ENCODE results near the gene STAT4.

The STAT4 gene

GRCh38 chr2:191188550-191189093 lies 37.8 kb upstream of the STAT4 start:
- H2AFZ ChIP-seq (ENCODE audit: low read length): no peak overlapping the region
- H2BK120ac ChIP-seq (ENCODE audit: low read depth, low read length): no peak overlapping the region
- H3K4me1 ChIP-seq (ENCODE audit: control insufficient read depth in 2 of 2, insufficient read depth in 1 of 2, low read depth in 1 of 2, low read length in 2 of 2): no peaks in the 10 kb centered on the region
- H3K4me3 ChIP-seq (ENCODE audit: low read length in 2 of 2): no peak overlapping the region
- no peak for DNase-seq (ENCODE audit: low spot score)
- H3K79me1 ChIP-seq (ENCODE audit: low read depth, low read length): no peaks in the 10 kb centered on the region
- no peak overlapping the region for H2AK5ac ChIP-seq (ENCODE audit: low read depth, low read length)
- no peak overlapping the region for H3K14ac ChIP-seq (ENCODE audit: low read length)
- no peaks in the 10 kb centered on the region for H3K9me3 ChIP-seq (replicated peaks in 1 of 2; ENCODE audit: control insufficient read depth in 2 of 2, insufficient read depth in 1 of 2, low read depth in 1 of 2, low read length in 2 of 2)
- H3K27me3 ChIP-seq (ENCODE audit: control insufficient read depth in 3 of 3, insufficient read depth in 3 of 3, low read depth in 1 of 3, low read length in 3 of 3): no peaks in the 10 kb centered on the region
- no peaks in the 10 kb centered on the region for H3K36me3 ChIP-seq (replicated peaks in 1 of 2; ENCODE audit: control insufficient read depth in 2 of 2, insufficient read depth in 2 of 2, low read length in 2 of 2)
- H3K23ac ChIP-seq (ENCODE audit: low read depth, low read length, poor library complexity): no peak overlapping the region
- no peak overlapping the region for H3K4ac ChIP-seq (ENCODE audit: low read length)
- H2BK12ac ChIP-seq (ENCODE audit: low read length): no peak overlapping the region
- H3K9ac ChIP-seq (ENCODE audit: low read depth, low read length, poor library complexity): no peak overlapping the region
- no peak overlapping the region for H2BK5ac ChIP-seq (ENCODE audit: low read length)
- WGBS, 2 donors (ENCODE audit: extremely low coverage in 2 of 2, insufficient read length in 2 of 2, insufficient replicate concordance in 1 of 2): no CpG with 5 or more reads among the region's 3 CpGs
- H4K8ac ChIP-seq (ENCODE audit: low read depth, low read length): no peak overlapping the region
- no peak overlapping the region for H3K27ac ChIP-seq (replicated peaks; ENCODE audit: low read length)
- no peak overlapping the region for H2BK15ac ChIP-seq (ENCODE audit: low read length)
- no peak overlapping the region for H3K4me2 ChIP-seq (ENCODE audit: insufficient read depth, low read length, poor library complexity, severe bottlenecking)
- no peak overlapping the region for H3K18ac ChIP-seq (ENCODE audit: low read length)
- no peak overlapping the region for H4K91ac ChIP-seq (ENCODE audit: low read depth, low read length, poor library complexity)

DNA sequence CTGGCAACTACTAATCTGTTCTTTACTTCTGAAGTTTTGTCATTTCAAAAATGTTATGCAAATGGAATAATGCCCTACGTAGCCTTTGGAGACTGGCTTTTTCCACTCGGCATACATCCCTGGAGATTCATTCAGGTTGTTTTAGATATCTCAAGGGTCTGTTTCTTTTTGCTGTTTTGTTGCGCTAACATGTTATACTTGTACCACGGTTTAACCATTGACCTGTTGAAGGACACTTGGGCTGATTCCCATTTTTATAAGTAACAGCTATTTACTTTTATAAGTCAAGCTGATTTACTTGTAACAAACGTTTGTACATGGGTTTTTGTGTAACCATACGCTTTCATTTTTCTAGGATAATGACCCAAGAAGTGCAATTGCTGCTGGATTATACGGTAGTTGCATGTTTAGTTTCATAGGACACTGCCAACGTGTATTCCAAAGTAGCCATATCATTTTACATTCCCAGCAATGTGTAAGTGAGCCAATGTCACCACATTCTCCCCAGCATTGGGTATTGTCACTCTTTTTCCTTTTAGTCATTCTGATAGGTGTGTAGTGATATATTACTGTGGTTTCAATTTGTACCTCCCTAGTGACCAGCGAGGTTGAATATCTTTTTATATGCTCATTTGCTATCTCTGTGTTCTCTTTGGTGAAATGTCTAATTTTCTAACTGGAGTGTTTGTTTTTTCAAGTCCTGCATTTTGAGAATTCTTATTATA lies 36.5 kb upstream of the STAT4 start:
- Histone ChIP-seq H3K4ac (ENCODE audit: low read length) (no peak overlapping the region), H2BK15ac (ENCODE audit: low read length) (no peak overlapping the region), H3K14ac (ENCODE audit: low read length) (no peak overlapping the region), H4K91ac (ENCODE audit: low read depth, low read length, poor library complexity) (no peak overlapping the region), H3K79me1 (ENCODE audit: low read depth, low read length) (no peaks in the 10 kb centered on the region), H2BK120ac (ENCODE audit: low read depth, low read length) (no peak overlapping the region), H3K4me1 (ENCODE audit: control insufficient read depth in 2 of 2, insufficient read depth in 1 of 2, low read depth in 1 of 2, low read length in 2 of 2) (no peaks in the 10 kb centered on the region), H3K23ac (ENCODE audit: low read depth, low read length, poor library complexity) (no peak overlapping the region), H3K4me3 (ENCODE audit: low read length in 2 of 2) (no peak overlapping the region), H3K18ac (ENCODE audit: low read length) (no peak overlapping the region), H3K36me3 (replicated peaks in 1 of 2; ENCODE audit: control insufficient read depth in 2 of 2, insufficient read depth in 2 of 2, low read length in 2 of 2) (no peaks in the 10 kb centered on the region), H2AFZ (ENCODE audit: low read length) (no peak overlapping the region), H2BK12ac (ENCODE audit: low read length) (no peak overlapping the region), H4K8ac (ENCODE audit: low read depth, low read length) (no peak overlapping the region), H3K27me3 (ENCODE audit: control insufficient read depth in 3 of 3, insufficient read depth in 3 of 3, low read depth in 1 of 3, low read length in 3 of 3) (no peaks in the 10 kb centered on the region), H3K4me2 (ENCODE audit: insufficient read depth, low read length, poor library complexity, severe bottlenecking) (no peak overlapping the region), H3K27ac (replicated peaks; ENCODE audit: low read length) (no peak overlapping the region), H2AK5ac (ENCODE audit: low read depth, low read length) (no peak overlapping the region), H2BK5ac (ENCODE audit: low read length) (no peak overlapping the region), H3K9ac (ENCODE audit: low read depth, low read length, poor library complexity) (no peak overlapping the region), H3K9me3 (replicated peaks in 1 of 2; ENCODE audit: control insufficient read depth in 2 of 2, insufficient read depth in 1 of 2, low read depth in 1 of 2, low read length in 2 of 2) (no peaks in the 10 kb centered on the region)
- DNase-seq (ENCODE audit: low spot score): no peak
- whole genome bisulfite sequencing, 2 donors (ENCODE audit: extremely low coverage in 2 of 2, insufficient read length in 2 of 2, insufficient replicate concordance in 1 of 2): no CpG with 5 or more reads among the region's 9 CpGs

DNA sequence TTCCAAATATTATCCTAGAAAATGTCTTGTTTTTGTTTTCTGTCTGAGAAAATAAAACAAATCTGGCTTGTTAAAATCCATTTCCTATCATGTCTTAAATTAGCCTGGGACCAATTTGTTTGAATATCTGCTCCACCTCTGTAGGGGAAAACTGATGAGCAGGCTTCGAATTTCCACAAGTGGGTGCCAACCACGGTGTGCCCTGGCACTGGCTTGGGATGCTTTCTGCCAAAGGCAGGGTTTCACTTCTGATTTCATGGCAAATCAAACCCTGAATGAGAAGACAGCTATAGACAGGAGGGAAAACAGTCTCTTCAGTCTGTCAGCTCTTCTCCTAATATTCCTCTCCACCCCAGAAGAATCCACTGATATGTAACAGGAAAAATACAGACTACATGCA lies 33.7 kb upstream of the STAT4 start:
- WGBS, 2 donors (ENCODE audit: extremely low coverage in 2 of 2, insufficient read length in 2 of 2, insufficient replicate concordance in 1 of 2): no CpG with 5 or more reads among the region's 2 CpGs
- H3K27me3 ChIP-seq (ENCODE audit: control insufficient read depth in 3 of 3, insufficient read depth in 3 of 3, low read depth in 1 of 3, low read length in 3 of 3): no peaks in the 10 kb centered on the region
- no peak overlapping the region for H4K91ac ChIP-seq (ENCODE audit: low read depth, low read length, poor library complexity)

GRCh38 chr2:191183516-191183915 lies 32.7 kb upstream of the STAT4 start:
- H3K27ac ChIP-seq (replicated peaks; ENCODE audit: low read length): no peak overlapping the region
- no peak overlapping the region for H2BK120ac ChIP-seq (ENCODE audit: low read depth, low read length)
- no peak overlapping the region for H2BK12ac ChIP-seq (ENCODE audit: low read length)

More for the DNA sequence above, 33.7 kb upstream of the STAT4 start:
- Histone ChIP-seq H2BK120ac (ENCODE audit: low read depth, low read length) (no peak overlapping the region), H3K27ac (replicated peaks; ENCODE audit: low read length) (no peak overlapping the region), H2BK12ac (ENCODE audit: low read length) (no peak overlapping the region), H3K4me1 (ENCODE audit: control insufficient read depth in 2 of 2, insufficient read depth in 1 of 2, low read depth in 1 of 2, low read length in 2 of 2) (no peaks in the 10 kb centered on the region), H3K36me3 (replicated peaks in 1 of 2; ENCODE audit: control insufficient read depth in 2 of 2, insufficient read depth in 2 of 2, low read length in 2 of 2) (no peaks in the 10 kb centered on the region), H3K79me1 (ENCODE audit: low read depth, low read length) (no peaks in the 10 kb centered on the region), H2BK5ac (ENCODE audit: low read length) (no peak overlapping the region), H3K18ac (ENCODE audit: low read length) (no peak overlapping the region), H3K4ac (ENCODE audit: low read length) (no peak overlapping the region), H3K4me2 (ENCODE audit: insufficient read depth, low read length, poor library complexity, severe bottlenecking) (no peak overlapping the region), H4K8ac (ENCODE audit: low read depth, low read length) (no peak overlapping the region), H3K14ac (ENCODE audit: low read length) (no peak overlapping the region), H3K9ac (ENCODE audit: low read depth, low read length, poor library complexity) (no peak overlapping the region), H2AK5ac (ENCODE audit: low read depth, low read length) (no peak overlapping the region), H3K23ac (ENCODE audit: low read depth, low read length, poor library complexity) (no peak overlapping the region), H3K9me3 (replicated peaks in 1 of 2; ENCODE audit: control insufficient read depth in 2 of 2, insufficient read depth in 1 of 2, low read depth in 1 of 2, low read length in 2 of 2) (no peaks in the 10 kb centered on the region), H2AFZ (ENCODE audit: low read length) (no peak overlapping the region), H3K4me3 (ENCODE audit: low read length in 2 of 2) (no peak overlapping the region), H2BK15ac (ENCODE audit: low read length) (no peak overlapping the region)
- DNase-seq (ENCODE audit: low spot score): no peak

More at GRCh38 chr2:191183516-191183915, 32.7 kb upstream of the STAT4 start:
- H3K4me3 ChIP-seq (ENCODE audit: low read length in 2 of 2): no peak overlapping the region
- H3K27me3 ChIP-seq (ENCODE audit: control insufficient read depth in 3 of 3, insufficient read depth in 3 of 3, low read depth in 1 of 3, low read length in 3 of 3): no peaks in the 10 kb centered on the region
- no peak overlapping the region for H3K14ac ChIP-seq (ENCODE audit: low read length)
- no peak overlapping the region for H2AK5ac ChIP-seq (ENCODE audit: low read depth, low read length)
- no peak overlapping the region for H3K23ac ChIP-seq (ENCODE audit: low read depth, low read length, poor library complexity)
- no peak overlapping the region for H3K9ac ChIP-seq (ENCODE audit: low read depth, low read length, poor library complexity)
- H4K8ac ChIP-seq (ENCODE audit: low read depth, low read length): no peak overlapping the region
- H4K91ac ChIP-seq (ENCODE audit: low read depth, low read length, poor library complexity): no peak overlapping the region
- no peaks in the 10 kb centered on the region for H3K4me1 ChIP-seq (ENCODE audit: control insufficient read depth in 2 of 2, insufficient read depth in 1 of 2, low read depth in 1 of 2, low read length in 2 of 2)
- H2BK5ac ChIP-seq (ENCODE audit: low read length): no peak overlapping the region
- no peaks in the 10 kb centered on the region for H3K9me3 ChIP-seq (replicated peaks in 1 of 2; ENCODE audit: control insufficient read depth in 2 of 2, insufficient read depth in 1 of 2, low read depth in 1 of 2, low read length in 2 of 2)
- H3K4me2 ChIP-seq (ENCODE audit: insufficient read depth, low read length, poor library complexity, severe bottlenecking): no peak overlapping the region
- no peaks in the 10 kb centered on the region for H3K79me1 ChIP-seq (ENCODE audit: low read depth, low read length)
- H3K4ac ChIP-seq (ENCODE audit: low read length): no peak overlapping the region
- no peak for DNase-seq (ENCODE audit: low spot score)
- no peak overlapping the region for H2BK15ac ChIP-seq (ENCODE audit: low read length)
- no peak overlapping the region for H2AFZ ChIP-seq (ENCODE audit: low read length)
- H3K36me3 ChIP-seq (replicated peaks in 1 of 2; ENCODE audit: control insufficient read depth in 2 of 2, insufficient read depth in 2 of 2, low read length in 2 of 2): no peaks in the 10 kb centered on the region
- H3K18ac ChIP-seq (ENCODE audit: low read length): no peak overlapping the region

All from neuronal stem cell (in vitro differentiated cells).